ENCODE measurements around the gene CRYBA4.

Gene CRYBA4

GRCh38 chr22:26621663-26622062 is at the start of gene CRYBA4:
Gene CRYBA4 (plus strand): TSS chr22:26621963. CDS start chr22:26622597, 634 bp downstream.
- DNase-seq = no peak

GRCh38 chr22:26573026-26573662 is 48.6 kb upstream of the CRYBA4 start:
- peak; percentile 63 for DNase-seq

GRCh38 chr22:26574001-26574723 is 47.6 kb upstream of the CRYBA4 start:
- DNase-seq = no peak

GRCh38 chr22:26576026-26576680 is 45.6 kb upstream of the CRYBA4 start:
- DNase-seq = no peak

- DNase-seq = no peak
Observed at GRCh38 chr22:26577081-26577480, 44.7 kb upstream of the CRYBA4 start.

- peak; percentile 61 for DNase-seq
Observed at GRCh38 chr22:26579331-26579886, 42.4 kb upstream of the CRYBA4 start.

GRCh38 chr22:26580240-26580962 is 41.4 kb upstream of the CRYBA4 start:
- DNase-seq = no peak

- DNase-seq = no peak
Observed at GRCh38 chr22:26581026-26581425, 40.7 kb upstream of the CRYBA4 start.

- DNase-seq = no peak
Observed at GRCh38 chr22:26581633-26582168, 40.1 kb upstream of the CRYBA4 start.

- no peak for DNase-seq
Observed at GRCh38 chr22:26584010-26584409, 37.8 kb upstream of the CRYBA4 start.

- DNase-seq = no peak
Observed at GRCh38 chr22:26585104-26585790, 36.5 kb upstream of the CRYBA4 start.

- DNase-seq = no peak
Observed at GRCh38 chr22:26586556-26587325, 35.0 kb upstream of the CRYBA4 start.

GRCh38 chr22:26587991-26588613 is 33.7 kb upstream of the CRYBA4 start:
- DNase-seq = no peak

- DNase-seq = no peak
Observed at GRCh38 chr22:26588729-26589366, 32.9 kb upstream of the CRYBA4 start.

- DNase-seq = no peak
Observed at GRCh38 chr22:26589367-26589844, 32.4 kb upstream of the CRYBA4 start.

- peak; percentile 77 for DNase-seq
Observed at GRCh38 chr22:26589845-26590736, 31.7 kb upstream of the CRYBA4 start, which contains the start of gene TPST2. Gene TPST2 (minus strand): TSS chr22:26590132. CDS start chr22:26541630, 48,502 bp downstream.

- DNase-seq = peak; percentile 56
Observed at GRCh38 chr22:26592421-26592891, 29.3 kb upstream of the CRYBA4 start.

GRCh38 chr22:26593763-26594162 is 28.0 kb upstream of the CRYBA4 start:
- no peak for DNase-seq

- DNase-seq = peak; percentile 52
Observed at GRCh38 chr22:26597026-26597425, 24.7 kb upstream of the CRYBA4 start.
